H1 (cell line): ENCODE data around the gene LMX1B. TPM values are rescaled to one million over a fixed set of nuclear protein-coding genes. Genes with fewer than 3 reads are reported as not detected.

Experiments
- JUND ChIP-seq: IDR thresholded peaks from 2 replicates; pipeline ENCODE4 v1.6.1; 2011; ENCODE audit warnings: mild to moderate bottlenecking, improper control_type of control experiment, low read length
- POLR2AphosphoS5 ChIP-seq: IDR thresholded peaks from 2 replicates; pipeline ENCODE4 v1.6.1; 2011; ENCODE audit warnings: low read depth, low read length
- SAP30 ChIP-seq: fragments of 300-600 bp; sonication (generic); IDR thresholded peaks from 2 replicates; pipeline ENCODE4 v1.7.1; 2012; ENCODE audit warnings: low read length, moderate library complexity, mild to moderate bottlenecking, inconsistent platforms; ENCODE audit not compliant: insufficient read depth, insufficient replicate concordance
- polyA plus RNA-seq, 7 experiments: library from polyadenylated mRNA; depleted of rRNA in 3 of 7; stranded (reverse) in 5 of 7; unstranded in 2 of 7; fragments of >200 nt in 5 of 7; fragments of 200-250 nt in 2 of 7; gene quantifications; 1 replicate in 5 of 7; 2 replicates in 1 of 7; 4 replicates in 1 of 7; pipeline versions ENCODE4 v1.2.1 to v1.2.3, GENCODE V29; 2011 to 2013; ENCODE audit warnings: missing spikeins in 2 of 7, mixed read lengths in 2 of 7
- total RNA-seq: library from RNA; stranded (reverse); fragmentation: NEBNext Ultra II Directional; extraction: Animal tissue kit (Norgen Biotek cat#: 25700); gene quantifications from 2 replicates; pipeline ENCODE4 v1.2.1, GENCODE V29; 2021
- TF ChIP-seq, protein P1 (sequence below): IDR thresholded peaks from 2 replicates; pipeline ENCODE4 v1.6.1; 2012; ENCODE audit warnings: low read length, inconsistent platforms

LMX1B gene
- total and polyA plus RNA-seq, 2 of the 8 experiments (the other 6 are each of a cell fraction or from before 2014, with no cell fraction given) = 0.09 to 0.37 TPM

DNA sequence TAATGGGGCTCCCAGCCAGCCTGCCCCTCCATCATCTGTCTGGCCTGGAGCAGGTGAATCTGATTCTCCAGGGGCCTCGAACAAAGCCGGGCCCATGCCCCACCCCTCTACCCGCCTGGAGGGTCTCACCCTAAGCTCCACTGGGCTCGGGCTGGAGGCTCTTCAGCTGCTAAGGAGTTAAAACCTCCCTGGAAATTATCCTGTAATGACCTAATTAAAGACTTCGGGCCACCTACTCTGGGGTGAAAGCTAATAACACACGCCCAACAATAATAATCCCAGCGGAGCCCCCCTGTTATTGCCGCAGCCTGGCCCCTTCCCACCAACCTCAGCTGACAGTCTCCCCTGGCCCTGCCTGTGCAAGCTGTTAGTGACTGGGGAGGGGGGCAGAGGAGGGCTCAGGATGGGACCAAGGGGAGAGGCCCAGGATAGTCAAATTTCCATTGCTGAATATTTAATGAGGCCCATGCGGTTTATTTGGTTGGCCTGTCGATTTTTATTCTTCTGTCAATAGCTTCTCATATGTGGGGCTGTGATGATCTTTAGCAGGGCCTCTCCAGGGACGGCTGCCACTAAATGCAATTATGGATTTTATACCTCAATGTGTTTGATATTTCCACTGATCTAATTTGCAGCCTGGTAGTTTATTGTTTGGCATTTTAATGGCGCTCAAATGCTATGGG lies 25.7 kb downstream of the LMX1B start (continued):
- TF ChIP-seq, protein P1, sequence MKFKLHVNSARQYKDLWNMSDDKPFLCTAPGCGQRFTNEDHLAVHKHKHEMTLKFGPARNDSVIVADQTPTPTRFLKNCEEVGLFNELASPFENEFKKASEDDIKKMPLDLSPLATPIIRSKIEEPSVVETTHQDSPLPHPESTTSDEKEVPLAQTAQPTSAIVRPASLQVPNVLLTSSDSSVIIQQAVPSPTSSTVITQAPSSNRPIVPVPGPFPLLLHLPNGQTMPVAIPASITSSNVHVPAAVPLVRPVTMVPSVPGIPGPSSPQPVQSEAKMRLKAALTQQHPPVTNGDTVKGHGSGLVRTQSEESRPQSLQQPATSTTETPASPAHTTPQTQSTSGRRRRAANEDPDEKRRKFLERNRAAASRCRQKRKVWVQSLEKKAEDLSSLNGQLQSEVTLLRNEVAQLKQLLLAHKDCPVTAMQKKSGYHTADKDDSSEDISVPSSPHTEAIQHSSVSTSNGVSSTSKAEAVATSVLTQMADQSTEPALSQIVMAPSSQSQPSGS = no peak
- TF ChIP-seq JUND (no peak), POLR2AphosphoS5 (no peak), SAP30 (no peak)
